Urothelium cell line (cell line): ENCODE data around the gene CHRD.
"Not testable (repeated sequence)": the region's sequence is repeated elsewhere in the genome, so short reads cannot be mapped to it uniquely, and the experiment has no call there.

ENCODE experiments used
- DNase-seq: peaks from one replicate; pipeline ENCODE4 v3.0.0; 2011; ENCODE audit warnings: low spot score, mixed read lengths
- FAIRE-seq: peaks from 2 replicates; lab custom pipeline; 2011; peaks lifted over from hg19 to GRCh38; lab: Jason Lieb, UNC

CHRD gene

DNA sequence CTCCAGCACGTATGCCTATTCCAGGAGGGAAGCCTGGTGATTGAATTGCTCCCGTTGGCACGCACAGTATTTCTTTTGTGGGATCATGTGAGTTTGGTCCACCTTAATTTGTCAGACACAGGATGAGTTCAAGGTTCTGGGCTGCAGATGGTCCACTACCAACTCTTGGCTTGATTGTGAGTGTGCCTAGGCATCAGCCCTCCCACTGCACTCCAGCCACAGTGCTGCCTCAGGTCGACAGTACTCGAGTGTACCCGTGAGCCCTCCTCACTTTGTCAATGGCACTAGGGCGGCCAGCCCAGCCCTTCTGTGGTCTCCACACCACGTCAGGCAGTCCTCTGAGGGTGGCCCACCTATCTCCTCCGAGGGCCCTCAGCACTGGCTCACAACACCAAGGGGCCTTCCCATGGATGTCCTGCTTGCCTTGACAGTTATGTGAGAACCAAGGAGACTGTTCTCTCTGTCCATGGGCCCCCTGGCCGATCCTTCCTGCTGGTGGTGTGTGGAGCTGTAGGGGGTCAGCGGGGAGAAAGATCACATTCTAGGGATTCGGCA lies 30.2 kb downstream of the CHRD start:
- DNase-seq = no peak
- no peak for FAIRE-seq

DNA sequence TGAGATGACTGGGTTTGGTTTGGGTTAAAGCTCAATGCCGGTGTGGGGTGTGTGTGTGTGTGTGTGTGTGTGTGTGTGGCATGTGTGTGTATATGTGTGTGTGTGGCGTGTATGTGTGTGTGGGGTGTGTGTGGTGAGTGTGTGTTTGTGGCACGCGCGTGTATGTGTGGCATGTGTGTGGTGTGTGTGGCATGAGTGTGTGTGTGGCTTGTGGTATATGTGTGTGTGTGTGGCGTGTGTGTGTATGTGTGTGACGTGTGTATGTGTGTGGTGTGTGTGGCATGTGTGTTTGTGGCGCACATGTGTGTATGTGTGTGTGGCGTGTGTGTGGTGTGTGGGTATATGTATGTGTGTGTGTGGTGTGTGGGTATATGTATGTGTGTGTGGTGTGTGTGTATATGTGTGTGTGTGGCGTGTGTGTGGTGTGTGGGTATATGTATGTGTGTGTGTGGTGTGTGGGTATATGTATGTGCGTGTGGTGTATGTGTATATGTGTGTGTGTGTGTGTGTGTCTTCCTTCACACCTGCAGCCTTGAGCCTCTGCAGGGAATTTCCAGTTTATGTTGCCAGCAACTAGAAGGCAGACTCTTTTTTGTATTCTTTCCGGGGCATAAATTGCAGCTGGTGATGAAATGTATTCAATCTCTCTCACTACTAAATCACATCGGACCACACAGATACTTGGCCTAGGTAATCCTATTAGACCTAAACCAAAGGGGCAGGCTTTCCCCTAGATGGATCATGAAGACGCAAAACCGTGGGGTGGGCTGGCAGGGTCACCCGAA lies 34.8 kb downstream of the CHRD start:
- peak; percentile 100 for FAIRE-seq

DNA sequence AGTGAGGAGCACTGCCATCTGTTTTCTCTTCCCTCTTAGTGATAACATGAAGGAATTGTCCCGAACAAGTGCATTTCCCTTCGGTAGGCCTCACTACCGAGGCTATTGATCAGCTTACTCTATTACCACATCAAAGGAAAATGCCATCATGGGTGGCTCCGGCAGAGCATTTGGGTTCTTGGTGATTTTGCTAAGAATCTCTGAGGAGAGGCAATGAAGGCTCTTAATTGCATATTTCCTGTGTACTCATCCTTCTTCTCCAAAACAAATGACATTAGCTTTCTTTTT lies 35.3 kb downstream of the CHRD start:
- FAIRE-seq = no peak
- DNase-seq = no peak

More for the DNA sequence above, 34.8 kb downstream of the CHRD start:
- DNase-seq = no peak

DNA sequence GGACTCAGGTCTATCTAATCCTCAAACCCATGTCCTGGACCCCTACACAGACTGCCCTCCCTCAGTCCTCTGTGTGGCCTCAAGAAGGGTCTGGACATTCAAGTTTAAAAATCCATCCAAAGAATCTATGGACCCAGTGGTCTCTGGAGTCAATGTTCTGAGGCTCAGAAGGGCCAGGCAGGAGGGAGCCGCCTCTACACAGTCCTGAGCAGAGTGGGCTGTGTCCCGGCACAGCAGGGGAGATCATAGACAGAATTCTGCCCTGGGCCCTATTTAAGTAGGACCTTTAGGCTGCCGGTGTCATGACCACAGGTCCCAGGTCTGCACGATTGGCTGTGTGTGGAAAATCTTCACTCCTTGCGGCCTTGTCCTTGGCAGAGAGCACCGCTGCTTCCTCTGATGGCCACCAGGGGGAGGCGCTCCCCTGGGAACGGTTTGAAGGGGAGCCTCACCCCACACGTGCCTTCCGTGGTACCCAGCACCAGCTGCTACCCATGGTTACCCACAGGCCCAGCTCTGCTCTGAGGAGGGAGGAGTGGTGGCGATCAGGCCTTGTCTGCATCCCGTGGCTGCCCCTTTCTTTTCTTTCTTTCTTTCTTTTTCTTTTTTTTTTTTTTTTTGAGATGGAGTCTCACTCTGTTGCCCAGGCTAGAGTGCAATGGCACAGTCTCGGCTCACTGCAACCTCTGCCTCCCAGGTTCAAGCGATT lies 37.9 kb downstream of the CHRD start:
- DNase-seq (peak; percentile 79), FAIRE-seq (no peak)

DNA sequence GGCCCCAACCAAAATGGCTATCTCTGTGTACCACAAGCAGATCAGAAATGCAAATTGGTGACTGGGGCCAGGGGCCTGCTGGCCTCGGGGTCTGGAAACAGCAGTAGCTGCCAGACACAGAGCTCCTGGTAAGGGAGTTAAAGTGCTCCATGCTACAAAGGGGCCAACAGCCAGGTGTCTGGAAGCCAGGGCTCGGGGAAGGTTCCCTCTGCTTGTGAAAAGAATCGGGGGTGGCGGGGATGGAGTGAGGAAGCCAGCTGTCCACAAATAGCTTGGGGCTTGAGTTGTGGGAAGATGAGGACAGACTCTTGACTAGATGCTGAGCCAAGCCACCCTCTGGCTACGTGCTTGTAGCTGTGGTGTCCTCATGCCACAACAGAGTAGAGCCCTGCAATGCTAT lies 39.3 kb downstream of the CHRD start:
- no peak for FAIRE-seq
- DNase-seq = no peak

DNA sequence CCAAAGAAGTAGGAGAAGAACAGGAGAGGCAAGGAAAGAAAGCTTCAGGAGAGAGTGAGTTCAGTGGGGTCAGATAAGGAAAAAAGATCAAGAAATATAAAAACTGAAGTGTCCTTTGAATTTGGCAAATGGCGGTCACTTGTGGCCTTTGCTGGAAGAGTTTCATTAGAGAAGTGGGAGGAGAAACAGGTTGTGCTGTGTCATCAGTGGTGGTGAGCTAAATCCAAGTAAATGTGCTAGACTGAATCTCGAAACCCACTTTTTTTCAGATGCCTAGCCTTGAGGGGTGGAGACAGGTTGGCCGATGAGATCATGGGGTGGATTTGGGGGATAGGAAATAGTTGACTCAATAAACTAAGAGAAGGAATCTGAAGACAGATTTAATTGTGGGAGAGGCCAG lies 43.7 kb downstream of the CHRD start:
- DNase-seq = no peak

DNA sequence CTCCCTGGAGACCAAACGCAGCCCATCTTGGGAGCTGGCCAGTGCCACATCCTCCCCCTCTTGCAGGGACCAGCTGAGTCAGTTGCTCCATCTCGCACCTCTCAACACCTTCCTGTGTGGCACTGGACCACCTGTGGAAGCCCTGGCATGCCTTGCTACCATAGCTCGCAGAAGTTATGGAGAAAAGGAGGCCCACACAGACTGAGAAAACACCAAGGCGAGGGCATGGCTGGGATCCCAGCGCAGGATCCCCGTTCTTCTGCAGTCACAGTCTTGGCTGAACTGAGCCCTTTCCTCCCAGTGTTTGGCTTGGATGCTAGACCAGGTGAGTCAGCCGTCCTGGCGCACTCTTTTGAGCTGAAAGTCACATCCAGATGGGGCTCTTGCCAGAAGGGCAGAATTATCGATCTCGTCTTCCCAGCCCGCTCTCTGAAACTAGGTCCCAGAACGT lies 46.9 kb downstream of the CHRD start:
- FAIRE-seq = peak; percentile 74
- peak; percentile 48 for DNase-seq

More for the DNA sequence above, 43.7 kb downstream of the CHRD start:
- peak; percentile 50 for FAIRE-seq

DNA sequence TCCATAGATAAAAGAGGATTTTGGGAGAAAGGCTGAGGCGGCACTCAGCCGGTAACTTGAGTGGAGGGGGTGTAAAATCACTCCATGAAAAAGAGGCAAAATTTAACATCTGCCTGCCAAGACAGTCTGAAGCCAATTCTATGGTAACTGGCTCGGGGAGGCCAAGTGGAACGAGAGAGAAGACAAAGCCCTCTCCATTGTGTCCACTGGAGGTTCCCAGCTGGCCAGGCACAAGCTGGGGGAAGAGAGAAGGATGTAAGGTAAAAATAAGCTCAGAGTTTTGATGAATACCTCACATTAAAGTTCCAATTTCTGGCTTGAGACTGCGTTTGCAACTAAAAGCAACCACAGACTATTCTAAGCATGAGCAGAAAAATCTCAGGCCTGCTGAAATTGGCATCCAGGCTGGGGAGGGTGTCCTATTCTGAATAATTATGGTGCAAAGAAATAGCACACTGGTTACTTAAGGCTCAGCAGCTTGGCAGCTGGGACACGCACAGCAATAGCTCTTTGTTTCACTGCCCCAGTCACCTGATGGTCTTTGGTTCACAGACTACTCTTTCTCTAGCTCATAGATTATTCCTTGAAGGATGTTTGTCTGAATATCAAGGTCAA lies 48.8 kb downstream of the CHRD start:
- no peak for DNase-seq

DNA sequence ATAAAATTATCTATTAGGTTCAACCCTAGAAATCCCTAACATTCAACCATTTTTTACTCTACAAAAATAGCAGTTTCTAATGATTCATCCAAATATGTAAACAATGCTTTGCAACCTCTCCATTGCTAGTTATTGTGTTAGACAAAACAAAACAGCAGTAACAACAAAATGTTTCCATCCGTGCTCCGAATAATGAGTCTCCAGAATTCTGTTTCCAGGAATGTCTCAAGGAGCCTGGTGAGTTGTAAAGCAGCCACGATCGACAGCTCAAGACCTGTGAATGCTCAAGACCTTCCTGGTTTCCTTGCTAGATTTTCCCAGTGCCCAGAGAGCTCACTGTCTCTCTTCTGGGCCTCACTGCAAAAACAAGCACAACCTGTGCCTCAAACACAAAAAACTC lies 49.9 kb downstream of the CHRD start:
- no peak for DNase-seq
- FAIRE-seq = no peak

More for the DNA sequence above, 48.8 kb downstream of the CHRD start:
- FAIRE-seq = no peak

DNA sequence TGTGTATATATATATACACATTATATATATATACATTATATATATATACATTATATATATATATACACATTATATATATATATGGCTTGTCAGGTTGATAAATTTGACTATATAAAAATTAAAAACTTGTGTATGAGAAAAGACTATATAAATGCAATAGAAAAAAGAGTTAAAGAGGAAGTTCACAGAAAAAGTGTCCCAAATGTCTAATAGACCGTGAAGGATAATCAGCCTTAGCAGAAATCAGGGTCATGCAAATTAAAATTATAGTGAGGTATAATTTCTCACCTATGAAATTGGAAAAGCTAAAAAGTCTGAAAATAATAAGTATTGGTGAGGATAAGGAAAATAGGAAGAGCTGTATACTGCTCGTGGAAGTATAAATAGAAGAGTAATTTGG lies 51.1 kb downstream of the CHRD start:
- DNase-seq = no peak
- FAIRE-seq = no peak

DNA sequence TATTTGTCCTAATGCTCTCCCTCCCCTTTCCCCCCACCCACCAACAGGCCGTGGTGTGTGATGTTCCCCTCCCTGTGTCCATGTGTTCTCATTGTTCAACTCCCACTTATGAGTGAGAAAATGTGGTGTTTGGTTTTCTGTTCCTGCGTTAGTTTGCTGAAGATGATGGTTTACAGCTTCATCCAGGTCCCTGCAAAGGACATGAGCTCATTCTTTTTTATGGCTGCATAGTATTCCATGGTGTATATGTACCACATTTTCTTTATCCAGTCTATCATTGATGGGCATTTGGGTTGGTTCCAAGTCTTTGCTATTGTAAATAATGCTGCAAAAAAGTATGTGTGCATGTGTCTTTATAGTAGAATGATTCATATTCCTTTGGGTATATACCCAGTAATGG lies 53.3 kb downstream of the CHRD start:
- DNase-seq, FAIRE-seq: not testable (repeated sequence)

DNA sequence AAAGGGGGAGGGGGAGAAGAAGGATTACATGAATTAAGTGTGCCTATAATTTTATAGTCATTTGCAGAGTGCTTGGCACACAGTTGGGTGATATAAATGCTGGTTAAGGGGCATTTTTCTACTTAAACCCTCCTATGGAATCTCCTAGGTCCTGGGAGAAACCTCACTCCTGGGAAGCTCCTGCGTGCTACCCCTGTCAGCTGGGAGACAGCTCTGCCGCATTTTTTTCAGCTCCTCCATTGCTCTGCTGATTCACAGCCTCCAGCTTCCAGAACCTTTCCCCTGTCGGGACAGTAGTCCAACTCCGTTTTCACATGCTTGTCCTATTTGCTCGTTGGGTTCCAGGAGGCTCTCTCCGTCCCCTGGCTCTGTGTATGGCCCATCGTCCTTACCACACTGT lies 59.2 kb downstream of the CHRD start:
- no peak for FAIRE-seq
- DNase-seq = no peak
